T-helper 2 cell treated with Interferon-gamma antibody and Interleukin-4, amounts not matched to agents 5 μg/mL and 100 μg/mL, for 36 hours (primary cell): Measurements from ENCODE around the gene FGF12.

Source experiments
- DNase-seq: peaks from one replicate; pipeline ENCODE4 v3.0.0; 2021; ENCODE audit warnings: low spot score
- H3K27ac Mint-ChIP-seq: one replicate; pipeline ENCODE4 v1.8.0; 2021; ENCODE audit warnings: mild to moderate bottlenecking, mixed read lengths
- H3K27me3 Mint-ChIP-seq: one replicate; pipeline ENCODE4 v1.8.0; 2021; ENCODE audit warnings: low read depth, mixed read lengths
- H3K36me3 Mint-ChIP-seq: one replicate; pipeline ENCODE4 v1.8.0; 2021; ENCODE audit warnings: low read depth, mixed read lengths
- H3K4me1 Mint-ChIP-seq: one replicate; pipeline ENCODE4 v1.8.0; 2021; ENCODE audit warnings: low read depth, mixed read lengths
- H3K4me3 Mint-ChIP-seq: one replicate; pipeline ENCODE4 v1.8.0; 2022; ENCODE audit warnings: mild to moderate bottlenecking, moderate library complexity, mixed read lengths
- H3K9me3 Mint-ChIP-seq: one replicate; pipeline ENCODE4 v1.8.0; 2021; ENCODE audit warnings: mixed read lengths

FGF12 gene

DNA sequence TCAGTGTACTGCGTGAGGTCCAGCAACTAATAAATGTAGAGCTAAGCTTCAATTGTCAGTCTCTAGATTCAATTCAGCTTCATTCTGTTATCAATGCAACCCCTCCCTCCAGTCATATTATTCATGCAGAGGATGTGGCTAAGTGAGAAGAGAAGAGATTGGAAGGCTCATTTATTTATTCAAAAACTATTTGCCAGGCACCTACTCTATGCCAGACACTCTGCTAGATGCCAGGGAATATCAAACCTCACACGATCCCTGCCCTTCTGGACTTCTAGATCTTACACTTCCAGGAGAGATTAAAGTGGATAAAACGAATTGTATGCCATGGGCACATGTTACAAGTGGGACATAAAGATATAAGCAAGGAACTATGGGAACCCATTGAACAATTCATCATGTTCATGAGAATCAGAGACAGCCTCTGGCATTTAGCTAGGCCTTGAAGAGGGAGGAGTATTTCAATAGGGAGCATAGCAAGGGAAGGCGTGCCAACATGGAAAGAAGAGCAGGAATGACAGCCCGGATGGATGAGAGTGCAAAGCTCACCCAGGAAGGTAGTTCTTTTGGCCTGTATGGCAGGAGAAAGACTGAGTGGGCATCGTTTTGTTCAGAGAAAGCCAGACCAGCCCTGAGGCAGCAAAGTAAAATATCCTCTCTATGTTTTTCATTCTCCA, 75.4 kb downstream of the FGF12 start:
- H3K4me1 Mint-ChIP-seq = no peaks in the 10 kb centered on the region
- no peaks in the 10 kb centered on the region for H3K9me3 Mint-ChIP-seq
- no peak overlapping the region for H3K27ac Mint-ChIP-seq
- no peaks in the 10 kb centered on the region for H3K27me3 Mint-ChIP-seq
- no peak overlapping the region for H3K4me3 Mint-ChIP-seq
- no peaks in the 10 kb centered on the region for H3K36me3 Mint-ChIP-seq
- DNase-seq = no peak

DNA sequence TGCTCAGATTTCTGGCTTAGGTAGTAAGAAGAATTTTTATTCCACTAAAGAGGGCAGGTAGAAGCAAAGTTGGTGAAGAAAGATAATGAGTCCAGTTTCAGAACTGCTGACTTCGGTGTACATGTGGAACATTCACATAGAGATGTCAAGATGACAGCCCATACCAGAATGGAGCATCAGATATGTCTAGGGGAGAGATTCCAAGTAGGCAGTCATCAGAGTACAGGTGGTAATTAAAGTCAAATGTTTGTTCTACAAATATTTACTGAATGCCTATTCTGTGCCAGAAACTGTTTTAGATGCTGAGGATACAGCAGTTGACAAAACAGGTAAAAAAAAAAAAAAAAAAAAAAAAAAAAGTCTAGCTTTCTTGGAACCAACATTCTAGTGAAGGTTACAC, 81.9 kb downstream of the FGF12 start:
- DNase-seq = no peak
- H3K4me1 Mint-ChIP-seq = no peaks in the 10 kb centered on the region
- H3K9me3 Mint-ChIP-seq = no peaks in the 10 kb centered on the region
- H3K36me3 Mint-ChIP-seq = no peaks in the 10 kb centered on the region
- no peak overlapping the region for H3K27ac Mint-ChIP-seq
- no peak overlapping the region for H3K4me3 Mint-ChIP-seq
- H3K27me3 Mint-ChIP-seq = no peaks in the 10 kb centered on the region

DNA sequence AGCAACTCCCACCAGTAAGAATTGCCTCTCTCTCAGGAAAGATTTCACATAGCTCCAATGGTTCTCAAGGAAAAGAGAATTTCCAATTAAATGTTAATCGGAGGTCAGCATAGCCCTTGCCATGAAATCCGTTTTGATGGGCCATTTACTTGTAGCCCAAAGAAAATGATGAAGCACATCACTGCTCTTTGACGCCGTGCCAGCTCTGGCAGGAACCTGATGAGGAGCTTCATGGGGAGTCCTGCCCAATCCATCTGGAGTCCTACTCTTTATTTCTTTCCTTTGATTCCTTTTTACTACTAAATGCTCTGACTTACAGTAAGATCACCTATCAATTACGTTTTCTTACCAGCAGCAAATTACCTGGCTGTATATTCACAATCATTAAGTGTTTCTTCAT, 84.7 kb downstream of the FGF12 start:
- Mint-ChIP-seq H3K4me1 (no peaks in the 10 kb centered on the region), H3K36me3 (no peaks in the 10 kb centered on the region), H3K9me3 (no peaks in the 10 kb centered on the region), H3K27me3 (no peaks in the 10 kb centered on the region), H3K4me3 (no peak overlapping the region), H3K27ac (no peak overlapping the region)
- DNase-seq = no peak

DNA sequence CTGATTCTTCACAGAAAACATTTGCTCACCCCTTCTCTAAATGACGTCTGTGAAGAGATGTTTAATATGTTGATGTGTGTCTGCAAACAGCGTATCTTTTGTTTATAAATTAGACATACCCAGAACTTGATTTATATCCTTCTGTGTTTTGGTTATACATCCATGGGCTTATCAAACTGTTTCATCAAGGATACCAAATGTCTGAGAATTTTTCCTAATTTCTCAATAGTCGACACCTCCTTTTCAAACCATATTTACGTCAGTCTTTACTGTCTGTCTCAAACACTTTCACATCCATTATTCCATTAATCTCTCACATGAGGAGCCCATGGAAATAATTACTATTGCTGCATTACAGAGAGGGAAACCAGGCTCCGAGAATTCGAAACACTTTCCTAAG, 85.4 kb downstream of the FGF12 start:
- DNase-seq = no peak
- Mint-ChIP-seq H3K9me3 (no peaks in the 10 kb centered on the region), H3K4me3 (no peak overlapping the region), H3K27me3 (no peaks in the 10 kb centered on the region), H3K27ac (no peak overlapping the region), H3K36me3 (no peaks in the 10 kb centered on the region), H3K4me1 (no peaks in the 10 kb centered on the region)

DNA sequence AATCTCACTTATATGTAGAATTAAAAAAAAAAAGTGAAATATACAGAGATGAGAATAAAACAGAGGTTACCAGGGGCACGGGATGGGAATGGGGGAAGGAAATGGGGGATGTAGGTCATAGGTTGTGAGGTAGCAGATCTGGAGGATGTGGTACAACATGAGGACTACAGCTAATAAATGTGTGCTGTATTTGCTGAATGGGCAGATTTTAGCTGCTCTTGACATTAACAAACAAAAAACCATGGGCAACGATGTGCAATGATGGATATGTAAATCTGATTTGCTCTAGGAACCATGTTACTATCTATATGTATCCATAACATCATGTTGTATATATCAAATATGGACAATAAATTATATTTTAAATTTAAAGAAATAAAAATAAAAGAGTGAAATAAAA, 87.4 kb downstream of the FGF12 start:
- Mint-ChIP-seq H3K27ac (no peak overlapping the region), H3K27me3 (no peaks in the 10 kb centered on the region), H3K9me3 (no peaks in the 10 kb centered on the region), H3K36me3 (no peaks in the 10 kb centered on the region), H3K4me1 (no peaks in the 10 kb centered on the region), H3K4me3 (no peak overlapping the region)
- no peak for DNase-seq

DNA sequence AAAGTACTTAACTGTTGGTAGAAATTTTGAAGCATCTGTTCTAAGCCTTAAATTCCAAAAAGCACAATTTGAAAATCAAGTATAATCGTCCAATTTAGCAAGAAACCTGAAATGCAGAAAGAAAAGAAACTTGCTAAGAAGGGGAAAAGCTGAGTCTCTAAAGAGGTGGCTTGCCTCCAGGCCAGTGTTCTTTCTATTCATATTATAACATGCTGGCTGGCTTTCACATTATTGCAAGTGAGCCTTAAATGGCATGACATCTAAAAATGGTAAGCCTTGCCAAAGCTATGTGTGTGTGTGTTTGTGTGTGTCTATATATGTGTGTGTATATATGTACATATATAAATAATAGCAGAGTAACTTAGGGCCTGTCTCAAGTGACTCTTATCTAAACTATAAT, 89.5 kb downstream of the FGF12 start:
- no peak overlapping the region for H3K27ac Mint-ChIP-seq
- no peaks in the 10 kb centered on the region for H3K36me3 Mint-ChIP-seq
- H3K9me3 Mint-ChIP-seq = no peaks in the 10 kb centered on the region
- H3K4me3 Mint-ChIP-seq = no peak overlapping the region
- H3K4me1 Mint-ChIP-seq = no peaks in the 10 kb centered on the region
- DNase-seq = no peak
- no peaks in the 10 kb centered on the region for H3K27me3 Mint-ChIP-seq

DNA sequence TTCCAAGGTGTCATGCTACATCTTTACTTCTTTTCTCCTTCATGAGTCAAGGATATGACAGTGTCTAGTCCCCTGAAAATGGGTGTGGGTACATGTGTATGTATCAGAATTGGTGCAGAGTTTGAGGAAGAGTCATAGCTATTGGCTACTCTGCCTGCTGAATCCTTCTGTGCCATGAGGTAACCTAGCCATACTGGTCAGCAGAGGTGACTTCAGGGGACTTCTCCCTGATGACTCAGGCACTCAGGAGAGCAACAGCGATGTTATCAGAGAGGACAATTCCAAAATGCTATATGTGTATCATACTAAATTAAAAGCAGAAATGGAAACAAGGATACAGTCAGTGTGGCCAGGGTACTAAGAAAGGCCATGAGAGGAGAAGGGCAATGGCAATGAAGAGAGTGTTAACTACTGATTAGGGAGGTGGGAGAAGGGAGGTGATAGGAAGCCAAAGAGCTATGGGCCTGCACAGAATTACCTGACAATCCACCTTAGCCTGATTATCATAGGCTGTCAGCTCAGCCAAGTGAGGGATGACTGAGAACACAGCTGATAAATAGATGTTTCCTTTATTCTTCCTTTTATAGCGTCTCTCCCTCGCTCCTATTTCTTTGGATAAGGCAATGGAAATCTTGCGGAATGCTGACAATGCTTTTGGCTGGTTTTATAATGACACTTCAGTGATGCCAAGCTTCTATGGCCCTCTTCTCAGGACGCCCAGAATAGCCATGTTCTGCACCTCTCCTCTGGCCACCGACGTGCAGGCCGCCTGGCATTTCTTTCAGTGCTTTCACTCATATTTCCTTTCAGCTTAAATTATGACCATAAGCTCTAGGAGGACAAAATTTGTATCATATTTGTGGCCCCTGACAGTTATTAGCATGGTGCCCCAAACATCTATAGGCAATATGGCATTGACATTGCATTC, 90.6 kb downstream of the FGF12 start:
- Mint-ChIP-seq H3K27me3 (no peaks in the 10 kb centered on the region), H3K9me3 (no peaks in the 10 kb centered on the region), H3K27ac (no peak overlapping the region), H3K4me3 (no peak overlapping the region), H3K4me1 (no peaks in the 10 kb centered on the region), H3K36me3 (no peaks in the 10 kb centered on the region)
- DNase-seq = no peak

DNA sequence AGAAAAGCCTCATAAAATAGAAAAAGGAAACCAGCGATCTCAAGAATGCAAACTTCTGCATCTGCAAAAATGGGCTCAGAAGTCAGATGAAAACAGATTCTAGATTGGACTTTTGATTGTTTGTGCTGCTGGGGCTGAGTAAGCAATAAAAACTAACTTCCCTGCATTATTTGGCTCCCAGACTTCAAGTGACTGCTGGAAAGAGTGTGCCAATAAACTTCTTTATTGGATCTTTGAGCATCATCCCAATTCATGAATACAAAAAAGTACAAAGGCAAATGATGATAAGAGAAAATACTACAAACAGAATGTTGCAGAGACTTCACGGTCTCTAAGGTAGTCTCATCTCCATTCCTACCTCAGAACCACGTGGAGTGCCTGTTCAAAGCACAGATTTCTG, 97.9 kb downstream of the FGF12 start:
- H3K36me3 Mint-ChIP-seq = no peaks in the 10 kb centered on the region
- H3K4me1 Mint-ChIP-seq = no peaks in the 10 kb centered on the region
- H3K9me3 Mint-ChIP-seq = no peaks in the 10 kb centered on the region
- no peak overlapping the region for H3K27ac Mint-ChIP-seq
- H3K27me3 Mint-ChIP-seq = no peaks in the 10 kb centered on the region
- H3K4me3 Mint-ChIP-seq = no peak overlapping the region
- DNase-seq = no peak

DNA sequence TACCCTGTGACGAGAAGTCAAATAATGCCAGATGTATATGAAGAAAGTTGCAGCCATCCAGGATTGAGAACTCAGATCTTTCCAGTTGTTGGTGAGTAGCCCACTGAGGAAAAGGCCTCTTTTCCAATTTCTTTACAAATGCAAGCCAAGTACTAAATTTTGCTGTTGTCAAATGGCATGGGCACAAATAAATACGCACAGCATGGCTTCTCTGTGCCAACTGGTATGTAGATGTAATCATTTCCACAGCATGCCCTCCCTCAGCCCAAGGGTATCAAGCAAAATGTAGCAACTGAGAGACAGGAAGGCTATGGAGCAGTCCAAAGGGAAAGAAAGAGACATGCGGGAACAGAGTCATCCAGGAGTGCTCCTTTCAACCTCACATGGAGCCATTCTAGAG, 105.4 kb downstream of the FGF12 start:
- Mint-ChIP-seq H3K9me3 (no peaks in the 10 kb centered on the region), H3K27ac (no peak overlapping the region), H3K4me1 (no peaks in the 10 kb centered on the region), H3K27me3 (no peaks in the 10 kb centered on the region), H3K4me3 (no peak overlapping the region), H3K36me3 (no peaks in the 10 kb centered on the region)
- DNase-seq = no peak

DNA sequence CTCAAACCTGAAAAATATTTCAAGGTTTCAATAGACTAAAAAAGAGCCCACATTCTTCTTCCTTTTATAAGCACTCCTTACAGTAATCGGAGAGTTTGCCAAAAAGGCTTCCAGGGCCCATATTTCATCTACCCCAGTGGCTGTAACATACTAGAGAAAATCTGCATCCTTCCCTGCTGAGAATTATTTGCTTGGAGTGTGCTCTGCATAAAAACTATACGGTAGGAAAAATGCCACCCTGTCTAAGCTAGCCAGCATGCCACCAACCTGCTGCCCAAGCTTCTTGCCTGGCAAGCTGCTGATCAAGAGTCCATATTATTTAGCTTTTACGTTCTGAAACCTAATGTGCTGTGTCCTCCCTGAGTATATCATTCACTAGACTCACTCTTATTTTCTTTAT, 107.1 kb downstream of the FGF12 start:
- H3K9me3 Mint-ChIP-seq = no peaks in the 10 kb centered on the region
- H3K27ac Mint-ChIP-seq = no peak overlapping the region
- DNase-seq = no peak
- H3K36me3 Mint-ChIP-seq = no peaks in the 10 kb centered on the region
- H3K27me3 Mint-ChIP-seq = no peaks in the 10 kb centered on the region
- H3K4me1 Mint-ChIP-seq = no peaks in the 10 kb centered on the region
- no peak overlapping the region for H3K4me3 Mint-ChIP-seq

DNA sequence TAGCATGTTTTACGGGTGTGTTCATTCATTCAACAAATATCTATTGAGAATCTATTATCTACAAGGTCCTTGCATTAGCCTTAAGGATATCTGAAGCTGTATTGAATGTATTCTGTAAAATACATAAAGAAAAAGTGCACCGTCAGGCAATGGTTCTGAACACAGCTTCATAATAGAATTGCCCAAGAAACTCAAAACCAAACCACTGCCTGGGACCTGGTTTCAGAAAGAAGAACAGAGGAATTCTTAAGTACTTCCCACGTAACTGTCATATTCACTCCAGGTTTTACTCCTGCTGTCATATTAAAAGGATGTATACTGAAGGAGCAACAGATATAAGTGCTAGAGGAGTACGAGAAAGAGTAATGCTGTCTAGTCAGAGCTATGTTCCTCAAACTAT, 115.9 kb downstream of the FGF12 start:
- Mint-ChIP-seq H3K27me3 (no peaks in the 10 kb centered on the region), H3K9me3 (no peaks in the 10 kb centered on the region), H3K4me3 (no peak overlapping the region), H3K36me3 (no peaks in the 10 kb centered on the region), H3K4me1 (no peaks in the 10 kb centered on the region), H3K27ac (no peak overlapping the region)
- no peak for DNase-seq

DNA sequence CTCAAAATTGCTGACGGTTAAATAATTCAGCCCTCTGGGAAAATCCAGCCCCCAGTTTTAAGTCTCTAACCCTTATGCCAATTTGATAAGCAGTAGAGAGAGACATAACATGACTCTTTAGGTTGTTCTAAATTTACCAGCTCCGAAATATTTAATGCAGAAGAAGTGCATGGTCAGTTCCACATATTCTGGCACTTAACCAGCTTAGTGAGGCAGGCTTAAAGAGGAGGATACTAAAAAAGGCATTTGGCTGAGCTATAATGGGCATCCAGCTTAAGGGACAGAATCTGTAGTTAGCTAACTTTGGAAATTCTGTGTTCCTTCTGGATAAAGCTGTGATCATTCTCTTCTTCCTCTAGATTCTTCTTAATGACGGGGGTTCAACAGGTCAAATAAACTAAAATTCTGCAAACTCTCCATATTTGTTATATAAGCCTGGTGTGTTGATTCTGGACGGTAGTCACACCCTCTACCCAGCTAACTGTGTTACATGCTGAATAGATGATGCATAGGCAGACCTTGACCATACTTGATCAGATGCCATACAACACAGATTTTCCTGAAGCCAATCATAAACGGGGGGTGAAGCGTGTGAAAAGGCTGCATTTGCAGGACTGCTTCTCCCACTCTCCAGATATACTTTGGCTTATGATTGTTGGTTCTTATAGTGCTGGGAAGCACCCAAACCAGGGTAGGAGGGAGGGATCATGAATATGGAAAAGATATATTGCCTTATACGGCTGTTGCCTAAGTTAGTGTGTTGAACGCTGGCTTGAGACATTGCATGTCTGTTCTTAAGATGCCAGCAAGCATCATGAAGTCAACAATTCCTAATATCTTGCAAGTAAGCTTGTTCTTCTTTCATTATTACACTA, 118.4 kb downstream of the FGF12 start:
- Mint-ChIP-seq H3K4me1 (no peaks in the 10 kb centered on the region), H3K27me3 (no peaks in the 10 kb centered on the region), H3K27ac (no peak overlapping the region), H3K4me3 (no peak overlapping the region), H3K9me3 (no peaks in the 10 kb centered on the region), H3K36me3 (no peaks in the 10 kb centered on the region)
- DNase-seq = no peak

DNA sequence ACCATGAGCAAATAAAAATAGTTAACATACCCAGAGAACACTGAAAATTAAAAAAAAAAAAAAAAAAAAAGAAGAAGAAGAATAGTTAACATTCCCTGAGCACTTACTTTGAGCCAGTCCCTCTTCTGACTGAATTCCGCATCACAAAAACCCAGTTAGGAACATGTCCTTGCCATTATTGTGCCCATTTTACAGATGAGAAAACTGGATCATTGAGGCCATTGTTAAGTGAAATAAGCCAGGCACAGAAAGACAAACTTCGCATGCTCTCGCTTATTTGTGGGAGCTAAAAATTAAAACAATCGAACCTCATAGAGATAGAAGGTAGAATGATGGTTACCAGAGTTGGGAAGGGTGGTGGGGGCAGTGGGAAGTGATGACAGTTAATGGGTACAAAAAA, 119.5 kb downstream of the FGF12 start:
- Mint-ChIP-seq H3K27me3 (no peaks in the 10 kb centered on the region), H3K27ac (no peak overlapping the region), H3K36me3 (no peaks in the 10 kb centered on the region), H3K9me3 (peaks cover 5% of the 10 kb centered on the region), H3K4me1 (no peaks in the 10 kb centered on the region), H3K4me3 (no peak overlapping the region)
- no peak for DNase-seq

DNA sequence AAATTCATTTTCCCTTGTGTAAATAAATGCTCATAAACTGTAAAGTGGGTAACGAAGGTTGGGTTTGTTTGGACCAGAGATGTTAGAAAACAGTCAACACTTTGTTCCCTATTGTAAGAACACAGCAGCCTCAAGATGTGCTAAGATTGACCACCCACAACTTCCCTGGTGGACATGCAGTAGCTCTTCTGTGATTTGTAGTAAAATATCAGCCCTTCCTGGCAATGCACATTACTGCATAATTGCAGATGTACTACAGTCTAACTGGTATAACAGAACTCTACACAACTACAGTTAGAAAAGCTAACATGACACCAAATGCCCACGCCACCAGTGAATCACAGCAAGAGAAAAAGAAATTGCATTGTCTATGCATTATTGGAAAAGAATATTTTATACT, 129.4 kb downstream of the FGF12 start:
- H3K4me1 Mint-ChIP-seq = no peaks in the 10 kb centered on the region
- no peak for DNase-seq

More for the DNA sequence above, 129.4 kb downstream of the FGF12 start:
- H3K27ac Mint-ChIP-seq = no peak overlapping the region
- no peak overlapping the region for H3K4me3 Mint-ChIP-seq
- no peaks in the 10 kb centered on the region for H3K9me3 Mint-ChIP-seq
- H3K27me3 Mint-ChIP-seq = no peaks in the 10 kb centered on the region
- no peaks in the 10 kb centered on the region for H3K36me3 Mint-ChIP-seq
